ENCODE results near the gene GABARAP. TPM values are rescaled to one million over a fixed set of nuclear protein-coding genes. Genes with fewer than 3 reads are reported as not detected.

The GABARAP gene
- total and polyA plus RNA-seq, 2 donors (not counting 1 experiment from before 2014, with no cell fraction given) = 323 to 371 TPM

GRCh38 chr17:7282752-7283321 lies 40.6 kb upstream of the GABARAP start:
- no peak for ATAC-seq (ENCODE audit: low read depth)
- Histone ChIP-seq H3K36me3 (replicated peaks in 1 of 2; ENCODE audit: control extremely low read depth in 1 of 2, control insufficient read depth in 1 of 2, extremely low read depth in 1 of 2, insufficient read depth in 2 of 2, low read length in 1 of 2) (no peaks in the 10 kb centered on the region), H3K9ac (ENCODE audit: low read length) (no peak overlapping the region), H3K4me1 (ENCODE audit: control insufficient read depth in 2 of 2, insufficient read depth in 2 of 2, low read length in 2 of 2) (peaks cover 20 to 31% of the 10 kb centered on the region in 2 donors), H3K9me3 (ENCODE audit: control extremely low read depth in 1 of 3, control insufficient read depth in 2 of 3, insufficient read depth in 1 of 3, low read length in 2 of 3) (peaks cover 0 to 18% (median 0%) of the 10 kb centered on the region in 3 donors), H3K27ac (ENCODE audit: low read length in 2 of 2) (no peak overlapping the region), H3K4me2 (replicated peaks; ENCODE audit: low read depth, low read length, poor library complexity, severe bottlenecking) (peak overlapping the region; percentile 98), H2AFZ (ENCODE audit: insufficient read depth, low read depth, low read length, poor library complexity, severe bottlenecking) (no peak overlapping the region), H3K79me2 (ENCODE audit: control insufficient read depth, insufficient read depth, low read length) (no peaks in the 10 kb centered on the region), H4K20me1 (ENCODE audit: control insufficient read depth, insufficient read depth, low read length, poor library complexity, severe bottlenecking) (no peaks in the 10 kb centered on the region), H3K27me3 (replicated peaks in 1 of 4; ENCODE audit: control extremely low read depth in 1 of 4, control insufficient read depth in 3 of 4, insufficient read depth in 4 of 4, low read length in 3 of 4) (peaks cover 0 to 53% (median 13%) of the 10 kb centered on the region in 4 experiments), H3K4me3 (ENCODE audit: control extremely low read depth in 1 of 5, extremely low read depth in 1 of 5, insufficient read depth in 1 of 5, low read depth in 2 of 5, low read length in 4 of 5) (no peak overlapping the region)
- Mint-ChIP-seq H3K4me3 (peak overlapping the region; percentile 35), H3K9me3 (ENCODE audit: insufficient read depth) (no peaks in the 10 kb centered on the region), H3K27me3 (peaks cover 30% of the 10 kb centered on the region), H3K27ac (no peak overlapping the region), H3K4me1 (peaks cover 20% of the 10 kb centered on the region)
- ChIA-PET CTCF (interaction anchor here (0.7 to 10.9 kb wide), 6 partner anchors 15 to 237 kb away, joined by 3 to 115 read pairs (median 6); partner anchors contain the start of genes ACADVL and DLG4), POLR2A (interaction anchor here (1.8 kb wide), 1 partner anchor 14 kb away, joined by 3 read pairs; no protein-coding TSS in a partner anchor)
- DNase-seq = no peak
- WGBS (ENCODE audit: insufficient coverage) = 74% methylated on average over 5 of the region's 6 CpGs
- no peak for TF ChIP-seq EZH2 (IDR thresholded peaks at IDR 0.05; ENCODE audit: borderline replicate concordance, insufficient read depth, low read depth, low read length, poor library complexity, severe bottlenecking)
- TF ChIP-seq CTCF (IDR thresholded peaks at IDR 0.05) = no peak
- intact Hi-C loops (cut with micrococcal nuclease) = no loop called here

All from B cell (primary cell).